GM18505 (cell line): ENCODE measurements around the gene SPIN2A.
"Not testable (repeated sequence)": the region's sequence is repeated elsewhere in the genome, so short reads cannot be mapped to it uniquely, and the experiment has no call there.

Source experiments
- ATAC-seq: cut with Tn5 transposase; IDR thresholded peaks from one replicate; pipeline ENCODE4 v1.9.1; 2021; ENCODE audit not compliant: unreplicated experiment
- POLR2A ChIP-seq: IDR thresholded peaks from 4 replicates; pipeline ENCODE4 v1.6.1; 2011; ENCODE audit warnings: borderline replicate concordance; ENCODE audit not compliant: insufficient read depth, insufficient read length; ENCODE audit errors: extremely low read depth

SPIN2A gene

DNA sequence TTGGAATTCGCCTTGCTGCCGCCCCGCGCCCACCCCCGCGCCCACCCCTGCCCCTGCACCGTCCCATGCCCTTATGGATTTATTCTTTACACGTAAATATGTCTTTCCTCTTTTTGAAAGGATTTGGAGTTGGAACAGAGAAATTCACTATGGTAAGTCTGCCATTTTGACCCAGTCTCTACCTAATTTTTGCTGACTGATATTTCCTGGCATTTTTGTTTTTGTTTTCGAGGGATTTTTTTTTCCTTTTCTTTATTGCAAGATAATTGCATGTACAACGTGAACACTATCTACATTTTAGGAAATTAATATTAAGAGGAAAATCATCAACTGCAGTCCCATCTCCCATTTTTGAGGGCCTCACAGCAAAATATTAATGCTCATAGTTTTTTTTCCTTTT is 15.4 kb downstream of the SPIN2A start:
- ATAC-seq, result no peak
- no peak for TF ChIP-seq POLR2A

DNA sequence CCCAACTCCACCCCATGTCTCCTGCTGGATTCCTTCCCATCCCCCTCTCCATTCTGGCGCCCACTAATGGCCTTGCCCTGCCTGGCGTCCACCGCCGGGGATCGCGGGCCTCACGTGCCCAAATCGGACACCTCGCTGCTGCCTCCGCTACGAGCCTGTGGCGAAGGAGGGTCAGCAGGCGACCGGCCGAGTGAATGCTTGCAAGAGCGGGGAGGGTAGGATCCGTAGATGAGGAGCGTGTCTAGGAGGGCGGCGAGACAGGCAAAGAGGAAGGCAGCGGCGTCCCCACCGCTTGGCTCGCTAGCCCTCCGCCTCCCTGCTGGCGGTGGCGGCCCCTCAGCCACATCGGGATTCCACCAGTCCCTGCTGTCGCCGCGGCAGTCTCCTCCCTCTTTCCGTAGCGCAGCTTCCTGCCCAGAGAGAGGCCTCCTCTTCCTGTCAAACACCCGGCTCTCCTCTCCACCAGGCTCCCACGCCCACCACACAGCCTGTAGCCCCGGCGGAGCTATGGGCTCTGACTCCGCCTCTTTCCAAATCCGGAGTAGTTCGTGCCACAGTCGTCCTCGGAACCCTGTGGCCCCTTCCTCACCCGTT is 15.9 kb downstream of the SPIN2A start, which contains the start of gene SPIN2B:
Gene SPIN2B (minus strand): TSS at position 387 of the 594 bp plus-strand sequence.
- peak; percentile 78 for TF ChIP-seq POLR2A
- ATAC-seq, result peak; percentile 99

DNA sequence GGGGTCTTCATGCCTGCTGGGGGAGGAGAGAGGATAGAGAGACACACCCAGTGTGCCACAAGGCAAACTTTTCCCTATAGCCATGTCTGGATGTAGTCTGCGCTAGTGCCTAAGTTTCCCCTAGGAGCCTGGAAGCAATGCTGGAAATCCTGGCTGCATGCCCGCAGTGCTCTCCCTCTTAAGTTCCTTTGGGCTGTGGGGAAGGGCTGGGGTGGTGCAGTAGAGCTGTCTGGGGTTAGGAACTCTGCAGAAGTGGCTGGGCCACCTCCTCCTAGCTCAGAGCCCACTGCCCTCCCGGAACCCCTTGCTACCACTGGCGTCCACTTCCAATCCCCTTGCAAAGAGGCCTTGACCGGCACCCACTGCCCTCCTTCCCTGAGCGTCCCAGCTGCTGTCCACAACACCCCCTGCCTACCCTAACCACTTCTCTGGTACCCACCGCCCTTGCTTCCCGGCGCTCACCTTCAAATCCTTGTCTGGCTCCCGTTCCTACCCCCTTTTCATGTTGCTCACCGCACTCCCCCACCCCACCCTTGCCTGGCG is 16.5 kb downstream of the SPIN2A start:
- not testable (repeated sequence) for ATAC-seq

DNA sequence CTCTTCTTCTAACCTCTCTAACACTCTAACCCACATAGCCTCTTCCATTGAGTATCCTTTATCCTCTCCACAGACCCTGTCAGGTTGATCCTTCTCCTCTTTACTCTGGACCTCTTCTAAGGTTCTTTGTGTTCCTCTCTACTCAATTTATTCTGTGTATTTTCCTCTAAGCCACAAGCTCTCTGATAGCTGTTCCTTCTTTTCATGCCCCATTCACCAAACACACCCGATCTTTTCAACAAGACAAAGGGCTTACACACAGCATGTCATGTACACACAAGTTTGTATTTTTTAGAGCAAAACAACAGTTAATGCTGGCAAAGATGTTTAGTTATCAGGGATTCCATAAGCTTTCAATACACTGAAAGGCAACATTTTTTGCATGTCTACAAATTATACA is 17.8 kb downstream of the SPIN2A start:
- no peak for TF ChIP-seq POLR2A
- no peak for ATAC-seq

DNA sequence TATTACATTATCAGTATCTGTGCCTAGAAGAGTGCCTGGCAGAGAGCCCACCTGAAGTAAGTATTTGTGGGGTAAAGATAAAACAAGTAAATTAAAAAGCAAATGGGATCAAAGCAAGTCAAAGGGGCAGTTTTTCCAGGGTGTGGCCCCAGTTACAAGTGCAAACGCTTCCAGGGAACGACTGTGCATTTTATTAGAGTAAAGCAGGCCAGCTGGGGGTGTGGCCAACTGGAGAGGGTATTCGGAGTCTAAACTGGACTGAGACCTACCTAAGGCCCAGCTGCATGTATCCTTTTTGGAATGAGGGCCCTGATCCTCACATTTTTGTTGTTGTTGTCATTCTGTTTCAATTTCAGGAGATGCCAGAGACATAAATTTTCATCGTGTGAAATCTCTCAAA is 19.6 kb downstream of the SPIN2A start:
- not testable (repeated sequence) for ATAC-seq

DNA sequence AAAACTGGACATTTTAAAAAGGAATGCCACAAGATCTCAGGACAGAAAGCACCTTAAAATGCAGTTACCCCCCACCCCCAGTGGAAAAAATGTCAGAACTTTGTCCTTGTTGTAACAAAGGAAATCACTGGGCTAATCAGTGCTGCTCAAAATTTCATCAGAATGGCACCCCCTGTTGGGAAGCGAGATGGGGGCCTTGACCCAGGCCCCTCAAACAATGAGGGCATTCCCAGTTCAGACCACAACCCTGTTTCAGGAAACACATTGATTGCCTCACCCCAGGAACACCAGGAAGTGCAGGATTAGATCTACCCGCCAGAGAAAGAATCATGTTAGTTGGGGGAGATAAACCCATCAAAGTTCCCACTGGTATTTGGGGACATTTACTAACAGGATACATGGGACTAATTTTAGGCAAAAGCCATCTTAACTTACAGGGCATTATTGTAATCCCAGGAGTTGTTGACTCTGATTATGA is 32.2 kb downstream of the SPIN2A start:
- no peak for ATAC-seq
- no peak for TF ChIP-seq POLR2A

DNA sequence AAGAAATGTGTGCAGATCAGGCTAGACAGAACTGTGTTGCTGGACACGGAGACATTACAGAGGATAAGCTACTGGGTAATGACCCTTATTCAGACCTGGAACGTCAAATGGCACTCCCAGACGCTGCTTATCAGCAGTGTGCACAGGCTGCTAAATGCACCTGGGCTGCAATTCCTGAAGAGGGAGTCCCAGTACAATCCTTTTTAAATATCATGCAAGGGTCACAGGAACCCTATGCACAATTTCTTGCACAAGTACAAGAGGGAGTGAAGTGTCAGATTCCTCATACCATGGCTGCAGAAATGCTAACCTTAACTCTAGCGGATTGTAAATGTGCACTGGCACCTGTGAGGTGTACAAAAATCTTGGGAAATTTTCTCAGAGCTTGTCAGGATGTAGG is 32.8 kb downstream of the SPIN2A start:
- ATAC-seq, result no peak
- TF ChIP-seq POLR2A, result no peak

DNA sequence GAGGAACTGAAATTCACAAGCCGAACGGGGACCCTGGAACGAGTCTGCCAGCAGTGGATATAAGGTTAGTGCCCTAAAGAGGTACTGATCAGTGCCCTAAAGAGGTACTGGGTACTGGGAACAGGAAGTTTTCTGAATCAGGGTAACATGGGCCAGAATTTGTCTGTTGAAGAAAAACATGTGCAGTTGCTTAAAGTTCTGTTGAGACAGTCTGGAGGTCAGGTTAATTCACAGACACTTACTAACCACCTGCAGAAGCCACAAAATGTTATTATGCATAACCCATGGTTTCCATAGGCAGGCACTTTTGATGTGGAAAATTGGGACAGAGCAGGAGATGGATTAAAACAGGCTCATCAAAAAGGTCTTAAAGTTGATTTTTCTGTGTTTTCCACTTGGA is 33.7 kb downstream of the SPIN2A start:
- no peak for TF ChIP-seq POLR2A
- no peak for ATAC-seq

DNA sequence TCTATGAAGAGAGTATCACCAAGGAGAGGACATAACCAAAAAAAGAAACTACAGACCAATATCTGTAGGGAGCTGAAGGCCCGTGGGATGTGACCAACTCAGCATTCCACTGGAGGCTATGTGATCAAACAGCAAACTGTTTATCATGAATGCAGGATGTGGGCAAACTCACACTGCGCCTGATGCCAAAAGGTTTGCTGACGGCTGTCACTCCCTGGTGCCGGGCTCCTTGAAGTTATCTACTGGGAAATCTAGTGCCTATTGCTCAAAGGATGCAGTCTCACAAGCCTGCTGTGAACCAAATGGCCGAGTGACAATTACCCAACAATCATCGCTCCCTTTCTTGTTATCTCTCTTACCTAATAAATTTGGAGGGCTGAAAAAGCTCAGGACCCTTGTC is 34.3 kb downstream of the SPIN2A start:
- not testable (repeated sequence) for ATAC-seq
